Mucosa of rectum (tissue), 2 donors: ENCODE results near the gene EPHB2.

ENCODE experiments used
- H3K27ac ChIP-seq, 2 donors: one replicate each; pipeline ENCODE4 v1.7.0; 2013; ENCODE audit warnings: inconsistent platforms in 2 of 2, low read depth in 2 of 2, low read length in 2 of 2
- H3K27me3 ChIP-seq, 2 donors: one replicate each; pipeline ENCODE4 v1.7.0; 2013; ENCODE audit warnings: low read length in 2 of 2; ENCODE audit not compliant: control insufficient read depth in 2 of 2, insufficient read depth in 2 of 2
- H3K36me3 ChIP-seq, 2 donors: one replicate each; pipeline ENCODE4 v1.7.0; 2013; ENCODE audit warnings: low read length in 2 of 2; ENCODE audit not compliant: control insufficient read depth in 2 of 2, insufficient read depth in 2 of 2
- H3K4me1 ChIP-seq, 2 donors: one replicate each; pipeline ENCODE4 v1.7.0; 2013; ENCODE audit warnings: low read length in 2 of 2, mild to moderate bottlenecking in 1 of 2; ENCODE audit not compliant: control insufficient read depth in 2 of 2, insufficient read depth in 2 of 2
- H3K4me3 ChIP-seq, 2 donors: one replicate each; pipeline ENCODE4 v1.7.0; 2013; ENCODE audit warnings: low read length in 2 of 2
- H3K9ac ChIP-seq, 2 donors: one replicate each; pipeline ENCODE4 v1.7.0; 2013; ENCODE audit warnings: low read length in 2 of 2, low read depth in 1 of 2, mild to moderate bottlenecking in 1 of 2
- H3K9me3 ChIP-seq, 2 donors: one replicate each; pipeline ENCODE4 v1.7.0; 2013; ENCODE audit warnings: low read length in 2 of 2; ENCODE audit not compliant: control insufficient read depth in 2 of 2
- donor health status: healthy.
- donor health status: Normal muscosa, but diverticular disease.

EPHB2 gene

GRCh38 chr1:22872981-22873664 is 162.5 kb downstream of the EPHB2 start:
- Histone ChIP-seq H3K9me3 (no peaks in the 10 kb centered on the region), H3K36me3 (peaks cover 25 to 36% of the 10 kb centered on the region in 2 donors), H3K27me3 (no peaks in the 10 kb centered on the region), H3K4me3 (no peak overlapping the region), H3K4me1 (no peaks in the 10 kb centered on the region), H3K9ac (no peak overlapping the region), H3K27ac (no peak overlapping the region)

- Histone ChIP-seq H3K9me3 (no peaks in the 10 kb centered on the region), H3K9ac (no peak overlapping the region), H3K27ac (no peak overlapping the region), H3K4me3 (no peak overlapping the region), H3K36me3 (peaks cover 26 to 31% of the 10 kb centered on the region in 2 donors), H3K27me3 (no peaks in the 10 kb centered on the region), H3K4me1 (no peaks in the 10 kb centered on the region)
Measured at GRCh38 chr1:22874785-22875184, 164.1 kb downstream of the EPHB2 start.

GRCh38 chr1:22875241-22875640 is 164.6 kb downstream of the EPHB2 start:
- Histone ChIP-seq H3K27me3 (no peaks in the 10 kb centered on the region), H3K36me3 (peaks cover 27 to 30% of the 10 kb centered on the region in 2 donors), H3K4me1 (no peaks in the 10 kb centered on the region), H3K27ac (no peak overlapping the region), H3K9ac (no peak overlapping the region), H3K9me3 (no peaks in the 10 kb centered on the region), H3K4me3 (no peak overlapping the region)

- H3K27ac ChIP-seq: no peak overlapping the region
- H3K36me3 ChIP-seq: peaks cover 28 to 30% of the 10 kb centered on the region in 2 donors
- no peaks in the 10 kb centered on the region for H3K4me1 ChIP-seq
- H3K9ac ChIP-seq: no peak overlapping the region
- no peaks in the 10 kb centered on the region for H3K27me3 ChIP-seq
- no peaks in the 10 kb centered on the region for H3K9me3 ChIP-seq
- H3K4me3 ChIP-seq: no peak overlapping the region
Measured at GRCh38 chr1:22875841-22876240, 165.2 kb downstream of the EPHB2 start.

- Histone ChIP-seq H3K9me3 (no peaks in the 10 kb centered on the region), H3K4me3 (no peak overlapping the region), H3K9ac (no peak overlapping the region), H3K4me1 (no peaks in the 10 kb centered on the region), H3K36me3 (peaks cover 24 to 25% of the 10 kb centered on the region in 2 donors), H3K27me3 (no peaks in the 10 kb centered on the region), H3K27ac (no peak overlapping the region)
Measured at GRCh38 chr1:22876359-22877111, 165.9 kb downstream of the EPHB2 start.

- no peaks in the 10 kb centered on the region for H3K4me1 ChIP-seq
- peaks cover 25 to 28% of the 10 kb centered on the region in 2 donors for H3K36me3 ChIP-seq
- no peak overlapping the region for H3K9ac ChIP-seq
- H3K9me3 ChIP-seq: no peaks in the 10 kb centered on the region
- H3K27me3 ChIP-seq: no peaks in the 10 kb centered on the region
- no peak overlapping the region for H3K4me3 ChIP-seq
- no peak overlapping the region for H3K27ac ChIP-seq
Measured at GRCh38 chr1:22877112-22877915, 166.7 kb downstream of the EPHB2 start.

- Histone ChIP-seq H3K27ac (no peak overlapping the region), H3K4me1 (no peaks in the 10 kb centered on the region), H3K36me3 (peaks cover 21 to 28% of the 10 kb centered on the region in 2 donors), H3K9ac (no peak overlapping the region), H3K9me3 (no peaks in the 10 kb centered on the region), H3K4me3 (no peak overlapping the region), H3K27me3 (no peaks in the 10 kb centered on the region)
Measured at GRCh38 chr1:22877980-22878379, 167.3 kb downstream of the EPHB2 start.

- H3K4me1 ChIP-seq: no peaks in the 10 kb centered on the region
- H3K27me3 ChIP-seq: no peaks in the 10 kb centered on the region
- H3K9me3 ChIP-seq: no peaks in the 10 kb centered on the region
- no peak overlapping the region for H3K9ac ChIP-seq
- peaks cover 22 to 25% of the 10 kb centered on the region in 2 donors for H3K36me3 ChIP-seq
- H3K4me3 ChIP-seq: no peak overlapping the region
- H3K27ac ChIP-seq: no peak overlapping the region
Measured at GRCh38 chr1:22878626-22879025, 168.0 kb downstream of the EPHB2 start.

GRCh38 chr1:22879445-22879844 is 168.8 kb downstream of the EPHB2 start:
- H3K4me1 ChIP-seq: no peaks in the 10 kb centered on the region
- no peaks in the 10 kb centered on the region for H3K9me3 ChIP-seq
- H3K27ac ChIP-seq: no peak overlapping the region
- H3K9ac ChIP-seq: no peak overlapping the region
- no peaks in the 10 kb centered on the region for H3K27me3 ChIP-seq
- H3K36me3 ChIP-seq: peaks cover 19 to 21% of the 10 kb centered on the region in 2 donors
- H3K4me3 ChIP-seq: no peak overlapping the region

- Histone ChIP-seq H3K9me3 (no peaks in the 10 kb centered on the region), H3K27ac (no peak overlapping the region), H3K9ac (no peak overlapping the region), H3K4me1 (no peaks in the 10 kb centered on the region), H3K36me3 (peaks cover 19 to 21% of the 10 kb centered on the region in 2 donors), H3K4me3 (no peak overlapping the region), H3K27me3 (no peaks in the 10 kb centered on the region)
Measured at GRCh38 chr1:22880174-22880601, 169.5 kb downstream of the EPHB2 start.
